LNCAP (cell line): ENCODE results near the gene LST1.

Source experiments
- CTCF ChIP-seq: fragments of 450-650 bp; IDR thresholded peaks from 2 replicates; pipeline ENCODE4 v1.5.1; 2017; ENCODE audit warnings: mild to moderate bottlenecking

The LST1 gene

GRCh38 chr6:31545291-31545690, 40.8 kb upstream of the LST1 start:
- TF ChIP-seq CTCF: no peak

DNA sequence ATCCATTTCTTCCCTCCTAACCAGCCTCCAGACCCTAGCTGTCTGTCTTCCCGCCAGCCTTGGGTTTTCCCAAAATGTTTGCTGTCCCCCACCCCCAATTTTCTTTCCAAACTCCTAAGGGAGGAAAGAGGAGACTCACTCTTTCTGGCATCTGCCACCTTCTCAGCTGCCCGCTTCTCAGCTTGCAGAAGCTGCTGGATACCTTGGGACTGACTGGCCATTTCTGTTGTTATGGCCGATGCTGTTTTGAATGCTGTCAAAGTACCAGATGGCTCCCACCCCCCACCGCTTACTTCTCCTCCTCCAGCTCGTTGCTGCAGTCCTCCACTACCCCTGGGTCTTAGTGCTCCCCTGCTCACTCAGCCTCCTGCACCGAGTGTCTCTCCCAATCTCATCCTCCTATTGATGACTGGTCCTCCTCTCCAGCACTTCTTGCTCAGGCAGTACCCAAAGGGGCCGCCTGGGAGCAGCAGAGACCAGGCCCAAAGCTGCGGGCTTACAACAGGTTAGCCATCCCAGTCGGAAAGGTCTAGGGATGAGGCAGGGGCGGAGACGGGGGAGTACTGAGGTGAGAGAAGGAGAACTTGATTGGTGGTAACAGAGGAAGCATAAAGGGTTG, 39.6 kb upstream of the LST1 start, which contains the start of gene ATP6V1G2:
ATP6V1G2 (minus strand) TSS at position 270 of the 619 bp plus-strand sequence; CDS start at position 221, 49 bp downstream.
- peak; percentile 94 for TF ChIP-seq CTCF

- no peak for TF ChIP-seq CTCF
These were observed 38.9 kb upstream of the LST1 start, which contains the start of gene NFKBIL1 for GRCh38 chr6:31546958-31547726. Gene NFKBIL1, plus strand, starts transcription at chr6:31547608. Its CDS starts 87 bp downstream, at chr6:31547695.

DNA sequence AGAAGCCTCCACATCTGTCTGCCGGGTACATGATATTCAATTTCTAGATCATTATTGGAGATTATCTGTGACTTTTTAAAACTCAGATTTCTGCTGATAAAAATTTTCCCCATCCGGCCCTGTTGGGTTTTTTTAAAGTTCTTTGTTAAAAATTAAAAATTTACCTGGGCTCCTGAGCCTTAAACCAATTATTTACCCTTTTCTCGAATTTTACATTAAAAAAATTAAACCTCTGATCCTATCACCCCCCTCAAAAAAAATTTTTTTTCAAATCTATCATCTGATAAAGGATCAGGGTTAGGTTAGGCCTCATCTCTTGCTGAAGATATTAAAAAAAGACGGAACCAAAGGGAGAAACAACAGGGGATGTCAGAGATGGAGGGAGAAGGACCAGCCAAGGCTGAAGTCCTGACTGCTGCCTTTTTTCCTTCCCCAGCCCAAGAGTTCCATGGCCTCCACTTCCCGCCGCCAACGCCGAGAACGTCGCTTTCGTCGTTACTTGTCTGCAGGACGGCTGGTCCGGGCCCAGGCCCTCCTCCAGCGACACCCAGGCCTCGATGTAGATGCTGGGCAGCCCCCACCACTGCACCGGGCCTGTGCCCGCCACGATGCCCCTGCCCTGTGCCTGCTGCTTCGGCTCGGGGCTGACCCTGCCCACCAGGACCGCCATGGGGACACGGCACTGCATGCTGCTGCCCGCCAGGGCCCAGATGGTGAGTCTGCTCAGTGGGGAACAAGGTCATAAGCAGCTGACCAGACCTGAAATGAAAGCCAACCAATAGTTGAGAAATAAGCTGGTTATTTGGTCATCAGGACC, 38.1 kb upstream of the LST1 start:
- no peak for TF ChIP-seq CTCF

DNA sequence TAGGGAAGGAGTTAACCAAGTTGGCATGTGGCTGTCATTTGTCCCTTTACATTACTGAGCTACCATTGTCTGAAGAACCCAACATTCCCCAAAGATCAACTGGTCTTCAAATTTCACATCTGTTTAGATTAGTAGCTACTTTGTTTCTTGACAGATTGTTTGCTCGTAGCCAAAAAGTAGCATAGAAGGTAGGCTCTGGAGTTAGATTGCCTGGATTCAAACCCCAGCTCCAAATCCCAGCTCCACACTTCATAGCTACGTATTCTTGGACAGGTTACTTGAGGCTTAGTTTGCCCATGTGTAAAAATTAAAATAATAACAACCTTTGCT, 37.6 kb upstream of the LST1 start:
- TF ChIP-seq CTCF: no peak

- TF ChIP-seq CTCF: no peak
These were observed 29.8 kb upstream of the LST1 start for GRCh38 chr6:31556307-31556706.

DNA sequence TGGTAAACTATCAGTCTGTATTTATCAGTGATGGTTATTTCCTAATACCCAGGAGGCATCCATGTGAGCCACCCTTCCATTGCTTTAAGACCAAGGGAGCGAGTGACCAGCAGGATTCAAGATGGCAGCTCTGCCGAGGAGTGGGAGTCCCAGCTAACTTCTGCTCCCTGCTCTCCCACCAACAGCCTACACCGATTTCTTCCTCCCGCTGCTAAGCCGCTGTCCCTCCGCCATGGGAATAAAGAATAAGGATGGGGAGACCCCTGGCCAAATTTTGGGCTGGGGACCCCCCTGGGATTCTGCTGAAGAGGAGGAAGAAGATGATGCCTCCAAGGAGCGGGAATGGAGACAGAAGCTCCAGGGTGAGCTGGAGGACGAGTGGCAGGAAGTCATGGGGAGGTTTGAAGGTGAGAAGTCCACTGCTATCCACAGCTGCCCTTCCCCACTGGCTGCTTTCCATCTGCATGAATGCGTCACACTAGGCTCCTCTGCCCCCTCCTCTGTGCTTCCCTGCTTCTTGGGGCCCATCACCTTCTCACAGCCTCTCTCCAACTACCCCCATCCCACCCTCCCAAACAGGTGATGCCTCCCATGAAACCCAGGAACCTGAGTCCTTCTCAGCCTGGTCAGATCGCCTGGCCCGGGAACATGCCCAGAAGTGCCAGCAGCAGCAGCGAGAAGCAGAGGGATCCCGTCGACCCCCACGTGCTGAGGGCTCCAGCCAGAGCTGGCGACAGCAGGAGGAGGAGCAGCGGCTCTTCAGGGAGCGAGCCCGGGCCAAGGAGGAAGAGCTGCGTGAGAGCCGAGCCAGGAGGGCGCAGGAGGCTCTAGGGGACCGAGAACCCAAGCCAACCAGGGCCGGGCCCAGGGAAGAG, 28.4 kb upstream of the LST1 start:
- TF ChIP-seq CTCF: no peak
